Activated T-cell treated with anti-CD3 and anti-CD28 coated beads, Interleukin-2, amount 50 U/mL, for 48 hours (primary cell): ENCODE results near the gene ERBB3.
A peak's percentile ranks its signal among the peaks of the same experiment; 100 is the strongest.
"Not testable (repeated sequence)": the region's sequence is repeated elsewhere in the genome, so short reads cannot be mapped to it uniquely, and the experiment has no call there.

Experiments
- DNase-seq, 2 experiments: peaks; one replicate each; pipeline ENCODE4 v3.0.0-alpha.2; 2020

The ERBB3 gene

GRCh38 chr12:56079723-56080555, at the start of gene ERBB3:
Gene ERBB3, plus strand, starts transcription at chr12:56080165. Its CDS starts 136 bp downstream, at chr12:56080301.
- DNase-seq: peak; percentile 77 to 84

- peak in 1 of 2 experiments; percentile 42 for DNase-seq
Observed at GRCh38 chr12:56031987-56032386, 48.0 kb upstream of the ERBB3 start.

GRCh38 chr12:56034586-56035332, 45.2 kb upstream of the ERBB3 start:
- DNase-seq: peak; percentile 32 to 40

GRCh38 chr12:56037161-56037560, 42.8 kb upstream of the ERBB3 start:
- no peak for DNase-seq

- no peak for DNase-seq
Observed at GRCh38 chr12:56038022-56038655, 41.8 kb upstream of the ERBB3 start.

GRCh38 chr12:56040151-56040550, 39.8 kb upstream of the ERBB3 start:
- peak in 1 of 2 experiments; percentile 37 for DNase-seq

- peak in 1 of 2 experiments; percentile 36 for DNase-seq
Observed at GRCh38 chr12:56040963-56041551, 38.9 kb upstream of the ERBB3 start.

GRCh38 chr12:56041552-56042429, 38.2 kb upstream of the ERBB3 start, which contains the start of gene RPS26:
Gene RPS26, plus strand, starts transcription at chr12:56041918. Its CDS starts 249 bp downstream, at chr12:56042167.
- DNase-seq: peak; percentile 92 to 94

- peak in 1 of 2 experiments; percentile 32 for DNase-seq
Observed at GRCh38 chr12:56042430-56042813, 37.5 kb upstream of the ERBB3 start.

- no peak for DNase-seq
Observed at GRCh38 chr12:56042843-56043242, 37.1 kb upstream of the ERBB3 start.

GRCh38 chr12:56046027-56046780, 33.8 kb upstream of the ERBB3 start:
- DNase-seq: peak; percentile 38 to 44

- DNase-seq: no peak
Observed at GRCh38 chr12:56053407-56053893, 26.5 kb upstream of the ERBB3 start.

GRCh38 chr12:56059964-56060363, 20.0 kb upstream of the ERBB3 start:
- not testable (repeated sequence) for DNase-seq

GRCh38 chr12:56061982-56062381, 18.0 kb upstream of the ERBB3 start:
- no peak for DNase-seq

GRCh38 chr12:56062996-56063395, 17.0 kb upstream of the ERBB3 start:
- DNase-seq: no peak

GRCh38 chr12:56071648-56072047, 8.3 kb upstream of the ERBB3 start:
- DNase-seq: no peak

- no peak for DNase-seq
Observed at GRCh38 chr12:56074396-56074795, 5.6 kb upstream of the ERBB3 start.

- DNase-seq: not testable (repeated sequence)
Observed at GRCh38 chr12:56077966-56078365, 2.0 kb upstream of the ERBB3 start.

GRCh38 chr12:56078427-56078826, 1.5 kb upstream of the ERBB3 start:
- DNase-seq: no peak

GRCh38 chr12:56078931-56079722, 838 bp upstream of the ERBB3 start:
- peak; percentile 74 to 75 for DNase-seq
